OCI-LY1 (cell line): Measurements from ENCODE around the gene PARN.

Experiments
- H2AFZ ChIP-seq: fragments of 200-600 bp; sonication (generic), shearing (Covaris generic); 2 replicates; pipeline ENCODE4 v1.6.0; 2014; ENCODE audit warnings: antibody characterized with exemption, mild to moderate bottlenecking, low read length
- H3F3A ChIP-seq: fragments of 200-600 bp; sonication (generic), shearing (Covaris generic); 2 replicates; pipeline ENCODE4 v1.6.0; 2014; ENCODE audit warnings: mild to moderate bottlenecking, antibody characterized with exemption, low read length, moderate library complexity; ENCODE audit not compliant: insufficient read depth
- H3K27ac ChIP-seq: fragments of 200-600 bp; sonication (generic); 2 replicates; pipeline ENCODE4 v1.5.1; 2014; ENCODE audit warnings: low read length, mixed run types, mild to moderate bottlenecking, low read depth; ENCODE audit not compliant: poor library complexity, severe bottlenecking
- H3K27me3 ChIP-seq: fragments of 200-600 bp; sonication (generic); 2 replicates; pipeline ENCODE4 v1.6.0; 2014; ENCODE audit warnings: antibody characterized with exemption, mild to moderate bottlenecking, low read length, moderate library complexity; ENCODE audit not compliant: insufficient read depth
- H3K36me3 ChIP-seq: fragments of 200-600 bp; sonication (generic); 2 replicates; pipeline ENCODE4 v1.6.1; 2014; ENCODE audit warnings: mild to moderate bottlenecking, antibody characterized with exemption, low read length, moderate library complexity, mixed read lengths; ENCODE audit not compliant: insufficient read depth
- H3K4me1 ChIP-seq: fragments of 200-600 bp; sonication (generic); 2 replicates; pipeline ENCODE4 v1.5.1; 2014; ENCODE audit warnings: mild to moderate bottlenecking, low read length, moderate library complexity; ENCODE audit not compliant: insufficient read depth, severe bottlenecking
- H3K4me2 ChIP-seq: fragments of 200-600 bp; sonication (generic), shearing (Covaris generic); 2 replicates; pipeline ENCODE4 v1.6.1; 2014; ENCODE audit warnings: low read length
- H3K4me3 ChIP-seq: fragments of 200-600 bp; sonication (generic); 2 replicates; pipeline ENCODE4 v1.5.1; 2014; ENCODE audit warnings: low read length, low read depth, mild to moderate bottlenecking, mixed read lengths; ENCODE audit not compliant: poor library complexity, severe bottlenecking
- H3K79me2 ChIP-seq: fragments of 200-600 bp; shearing (Covaris generic); 2 replicates; pipeline ENCODE4 v1.6.1; 2016; ENCODE audit warnings: mixed run types, low read length, mixed read lengths; ENCODE audit not compliant: insufficient read depth
- H3K9ac ChIP-seq: fragments of 200-600 bp; sonication (generic), shearing (Covaris generic); 2 replicates; pipeline ENCODE4 v1.6.1; 2014; ENCODE audit warnings: mild to moderate bottlenecking, low read length, mixed read lengths
- H3K9me2 ChIP-seq: fragments of 200-600 bp; sonication (generic), shearing (Covaris generic); 2 replicates; pipeline ENCODE4 v1.6.1; 2014; ENCODE audit warnings: low read depth, mild to moderate bottlenecking, low read length, mixed read lengths
- H3K9me3 ChIP-seq: fragments of 200-600 bp; shearing (Covaris generic); 2 replicates; pipeline ENCODE4 v1.6.1; 2014; ENCODE audit warnings: low read length, mixed read lengths
- H4K20me1 ChIP-seq: fragments of 200-600 bp; sonication (generic), shearing (Covaris generic); 2 replicates; pipeline ENCODE4 v1.6.0; 2016; ENCODE audit warnings: mild to moderate bottlenecking, low read length; ENCODE audit not compliant: insufficient read depth
- CTCF ChIP-seq: fragments of 200-600 bp; sonication (generic), shearing (Covaris generic); IDR thresholded peaks from 2 replicates; pipeline ENCODE4 v1.5.1; 2017; ENCODE audit warnings: mild to moderate bottlenecking, antibody characterized with exemption, low read length, moderate library complexity, mixed read lengths
- EZH2 ChIP-seq: fragments of 200-600 bp; sonication (generic), shearing (Covaris generic); IDR thresholded peaks from 2 replicates; pipeline ENCODE4 v1.8.0; 2017; ENCODE audit warnings: borderline replicate concordance, mixed run types, mild to moderate bottlenecking, antibody characterized with exemption, low read length, moderate library complexity, mixed read lengths

The PARN gene

GRCh38 chr16:14527411-14528044 lies 102.5 kb downstream of the PARN start:
- no peaks in the 10 kb centered on the region for H3K9me2 ChIP-seq
- H3K9me3 ChIP-seq, result no peaks in the 10 kb centered on the region
- H3K27me3 ChIP-seq, result no peaks in the 10 kb centered on the region
- no peak overlapping the region for H3K27ac ChIP-seq
- no peak overlapping the region for H2AFZ ChIP-seq
- H3K36me3 ChIP-seq, result peaks cover 7% of the 10 kb centered on the region; the same call in 1 of the 2 replicates
- H3K4me3 ChIP-seq, result no peak overlapping the region
- H3K9ac ChIP-seq, result no peak overlapping the region
- H3K4me1 ChIP-seq, result peaks cover 21% of the 10 kb centered on the region
- H3F3A ChIP-seq, result no peaks in the 10 kb centered on the region
- no peaks in the 10 kb centered on the region for H3K79me2 ChIP-seq
- TF ChIP-seq CTCF, result no peak
- H3K4me2 ChIP-seq, result no peak overlapping the region
- H4K20me1 ChIP-seq, result no peaks in the 10 kb centered on the region

- Histone ChIP-seq H4K20me1 (no peaks in the 10 kb centered on the region), H3K27me3 (no peaks in the 10 kb centered on the region), H3K79me2 (no peaks in the 10 kb centered on the region), H3K9me2 (no peaks in the 10 kb centered on the region), H3K36me3 (peaks cover 7% of the 10 kb centered on the region; the same call in 1 of the 2 replicates), H3K9me3 (no peaks in the 10 kb centered on the region), H3K9ac (no peak overlapping the region), H3K4me2 (no peak overlapping the region), H2AFZ (no peak overlapping the region), H3F3A (no peaks in the 10 kb centered on the region), H3K27ac (no peak overlapping the region), H3K4me3 (no peak overlapping the region), H3K4me1 (peaks cover 21% of the 10 kb centered on the region)
- TF ChIP-seq CTCF (no peak), EZH2 (no peak)
Measured at GRCh38 chr16:14525596-14525995, 104.5 kb downstream of the PARN start.

GRCh38 chr16:14524979-14525378 lies 105.1 kb downstream of the PARN start:
- Histone ChIP-seq H3K9me3 (no peaks in the 10 kb centered on the region), H2AFZ (no peak overlapping the region), H3K9ac (no peak overlapping the region), H3K79me2 (no peaks in the 10 kb centered on the region), H3K36me3 (peaks cover 7% of the 10 kb centered on the region; the same call in 1 of the 2 replicates), H3K9me2 (no peaks in the 10 kb centered on the region), H3K4me2 (no peak overlapping the region), H3K27me3 (no peaks in the 10 kb centered on the region), H3K4me1 (peaks cover 21% of the 10 kb centered on the region), H3K4me3 (no peak overlapping the region), H3K27ac (no peak overlapping the region), H4K20me1 (no peaks in the 10 kb centered on the region), H3F3A (no peaks in the 10 kb centered on the region)
- TF ChIP-seq CTCF (no peak), EZH2 (no peak)
